ENCODE data around the gene SPATA25. TPM values are rescaled to one million over a fixed set of nuclear protein-coding genes. Genes with fewer than 3 reads are reported as not detected.

Gene SPATA25
- total RNA-seq (1 to 10 TPM; 1.6 to 7.6 TPM), polyA plus RNA-seq (under 1 TPM; 0.43 to 0.80 TPM)

DNA sequence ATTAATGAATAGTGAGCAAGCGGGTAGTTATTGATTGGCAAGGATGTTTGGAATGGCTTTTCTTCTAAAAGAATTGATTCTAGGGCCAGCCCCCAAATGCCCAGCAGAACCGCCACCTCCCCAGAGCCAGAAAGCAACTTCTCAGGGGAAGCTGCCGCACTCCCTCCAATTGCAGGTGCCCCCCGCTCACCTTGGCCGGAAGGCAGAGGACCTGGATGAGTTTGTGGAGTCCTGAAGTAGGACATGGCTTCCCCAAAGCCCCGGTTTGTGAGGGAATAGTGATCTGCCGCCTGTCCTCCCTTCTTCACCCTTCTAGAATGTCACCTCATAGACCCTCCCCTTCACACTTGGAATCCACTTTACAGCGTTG lies at the start of gene SPATA25:
Gene SPATA25, minus strand, starts transcription at position 277 of the 370 bp plus-strand sequence. Its CDS starts 32 bp downstream, at position 245.
- DNase-seq (ENCODE audit: low spot score) = no peak
- H3K27ac ChIP-seq (ENCODE audit: low read depth in 1 of 2, low read length in 2 of 2) = no peak within 1 kb of the TSS
- peaks cover 2 to 41% (median 32%) of the 10 kb centered on the region in 4 donors for H3K4me1 ChIP-seq (ENCODE audit: control insufficient read depth in 4 of 4, insufficient read depth in 4 of 4, low read length in 3 of 4)
- H3K9me3 ChIP-seq (ENCODE audit: control insufficient read depth in 4 of 4, low read length in 3 of 4) = no peaks in the 10 kb centered on the region
- peaks cover 2 to 23% (median 9%) of the 10 kb centered on the region in 4 donors for H3K36me3 ChIP-seq (ENCODE audit: control insufficient read depth in 4 of 4, insufficient read depth in 3 of 4, low read depth in 1 of 4, low read length in 3 of 4)
- H3K4me3 ChIP-seq (ENCODE audit: low read depth in 1 of 3, low read length in 3 of 3) = no peak within 1 kb of the TSS
- 93% methylated on average over 8 of the region's 8 CpGs for WGBS
- no peak within 1 kb of the TSS for H3K9ac ChIP-seq (ENCODE audit: low read depth in 1 of 2, low read length in 2 of 2)
- no peak for TF ChIP-seq FOXA2 (IDR thresholded peaks at IDR 0.05)
- no peak for TF ChIP-seq EGR1 (IDR thresholded peaks at IDR 0.05; ENCODE audit: low read depth in 2 of 2)
- no peak for TF ChIP-seq HNF4G (IDR thresholded peaks at IDR 0.05)
- TF ChIP-seq HNF4A (conservative IDR thresholded peaks at IDR 0.05) = no peak
- TF ChIP-seq REST (IDR thresholded peaks at IDR 0.05) = no peak
- TF ChIP-seq YY1 (IDR thresholded peaks at IDR 0.05) = no peak
- no peak for TF ChIP-seq GABPA (IDR thresholded peaks at IDR 0.05 in 1 of 2, conservative IDR thresholded peaks at IDR 0.05 in 1 of 2)
- TF ChIP-seq TAF1 (conservative IDR thresholded peaks at IDR 0.05) = no peak
- TF ChIP-seq SP1 (IDR thresholded peaks at IDR 0.05) = no peak
- TF ChIP-seq, protein P1, sequence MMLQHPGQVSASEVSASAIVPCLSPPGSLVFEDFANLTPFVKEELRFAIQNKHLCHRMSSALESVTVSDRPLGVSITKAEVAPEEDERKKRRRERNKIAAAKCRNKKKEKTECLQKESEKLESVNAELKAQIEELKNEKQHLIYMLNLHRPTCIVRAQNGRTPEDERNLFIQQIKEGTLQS (IDR thresholded peaks at IDR 0.05) = no peak
- no peak for TF ChIP-seq RAD21 (IDR thresholded peaks at IDR 0.05)
- no peak for TF ChIP-seq NR2F2 (IDR thresholded peaks at IDR 0.05)
- no peaks in the 10 kb centered on the region for H3K27me3 ChIP-seq (ENCODE audit: control insufficient read depth in 4 of 4, insufficient read depth in 4 of 4, low read length in 3 of 4)

DNA sequence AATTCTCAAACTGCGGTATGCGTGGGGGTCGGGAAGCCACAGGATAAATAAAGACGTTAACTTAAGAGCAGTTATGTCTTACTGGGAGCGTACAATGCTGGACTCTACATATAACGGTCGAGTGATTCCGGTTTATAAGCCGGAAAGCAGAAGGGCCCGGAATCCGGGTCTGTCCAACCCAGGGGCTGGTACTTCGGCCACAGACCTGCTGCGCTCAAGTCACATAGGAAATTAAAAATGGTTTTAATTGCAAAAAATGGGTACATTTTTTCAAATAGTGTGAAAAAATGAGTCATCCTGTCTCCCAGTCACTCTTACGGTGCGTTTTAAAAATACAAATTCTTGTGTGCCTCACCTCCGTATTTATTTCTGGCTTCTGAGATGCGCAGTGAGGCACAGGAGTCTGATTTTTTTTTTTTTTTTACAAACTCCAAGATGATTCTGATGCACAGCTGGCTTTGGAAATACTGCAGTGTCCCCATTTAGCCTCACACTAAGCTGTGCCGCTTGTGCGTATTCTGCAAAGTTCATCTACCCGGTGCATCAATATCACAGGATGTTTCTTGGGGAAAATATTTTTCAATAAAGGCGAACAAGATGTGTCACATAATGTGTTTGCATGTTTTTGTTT lies 48.1 kb upstream of the SPATA25 start:
- no peaks in the 10 kb centered on the region for H3K27me3 ChIP-seq (ENCODE audit: control insufficient read depth in 4 of 4, insufficient read depth in 4 of 4, low read length in 3 of 4)
- peaks cover 4 to 33% (median 31%) of the 10 kb centered on the region in 4 donors for H3K36me3 ChIP-seq (ENCODE audit: control insufficient read depth in 4 of 4, insufficient read depth in 3 of 4, low read depth in 1 of 4, low read length in 3 of 4)
- H3K9me3 ChIP-seq (ENCODE audit: control insufficient read depth in 4 of 4, low read length in 3 of 4) = no peaks in the 10 kb centered on the region
- H3K9ac ChIP-seq (ENCODE audit: low read depth in 1 of 2, low read length in 2 of 2) = peak overlapping the region; percentile 95 to 97
- WGBS = 3% methylated on average over 21 of the region's 21 CpGs
- peak overlapping the region; percentile 72 to 89 for H3K27ac ChIP-seq (ENCODE audit: low read depth in 1 of 2, low read length in 2 of 2)
- H3K4me3 ChIP-seq (ENCODE audit: low read depth in 1 of 3, low read length in 3 of 3) = peak overlapping the region; percentile 70 to 86 (median 80)
- no peak for DNase-seq (ENCODE audit: low spot score)
- TF ChIP-seq FOXA2 (IDR thresholded peaks at IDR 0.05) (no peak), TAF1 (conservative IDR thresholded peaks at IDR 0.05) (no peak), GABPA (IDR thresholded peaks at IDR 0.05 in 1 of 2, conservative IDR thresholded peaks at IDR 0.05 in 1 of 2) (peak in 1 of 2 donors; percentile 30), EGR1 (IDR thresholded peaks at IDR 0.05; ENCODE audit: low read depth in 2 of 2) (no peak), HNF4A (conservative IDR thresholded peaks at IDR 0.05) (no peak), NR2F2 (IDR thresholded peaks at IDR 0.05) (peak; percentile 5), FOXA1 (IDR thresholded peaks at IDR 0.05) (no peak), JUND (IDR thresholded peaks at IDR 0.05) (no peak), YY1 (IDR thresholded peaks at IDR 0.05) (no peak), RXRA (IDR thresholded peaks at IDR 0.05) (peak; percentile 11 to 38), ZBTB33 (IDR thresholded peaks at IDR 0.05) (no peak), RAD21 (IDR thresholded peaks at IDR 0.05) (peak in 1 of 2 donors; percentile 17), REST (IDR thresholded peaks at IDR 0.05) (peak; percentile 47), SP1 (IDR thresholded peaks at IDR 0.05) (no peak), HNF4G (IDR thresholded peaks at IDR 0.05) (no peak)
- TF ChIP-seq, protein P2, sequence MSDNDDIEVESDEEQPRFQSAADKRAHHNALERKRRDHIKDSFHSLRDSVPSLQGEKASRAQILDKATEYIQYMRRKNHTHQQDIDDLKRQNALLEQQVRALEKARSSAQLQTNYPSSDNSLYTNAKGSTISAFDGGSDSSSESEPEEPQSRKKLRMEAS (IDR thresholded peaks at IDR 0.05) = no peak
- TF ChIP-seq, protein P3, sequence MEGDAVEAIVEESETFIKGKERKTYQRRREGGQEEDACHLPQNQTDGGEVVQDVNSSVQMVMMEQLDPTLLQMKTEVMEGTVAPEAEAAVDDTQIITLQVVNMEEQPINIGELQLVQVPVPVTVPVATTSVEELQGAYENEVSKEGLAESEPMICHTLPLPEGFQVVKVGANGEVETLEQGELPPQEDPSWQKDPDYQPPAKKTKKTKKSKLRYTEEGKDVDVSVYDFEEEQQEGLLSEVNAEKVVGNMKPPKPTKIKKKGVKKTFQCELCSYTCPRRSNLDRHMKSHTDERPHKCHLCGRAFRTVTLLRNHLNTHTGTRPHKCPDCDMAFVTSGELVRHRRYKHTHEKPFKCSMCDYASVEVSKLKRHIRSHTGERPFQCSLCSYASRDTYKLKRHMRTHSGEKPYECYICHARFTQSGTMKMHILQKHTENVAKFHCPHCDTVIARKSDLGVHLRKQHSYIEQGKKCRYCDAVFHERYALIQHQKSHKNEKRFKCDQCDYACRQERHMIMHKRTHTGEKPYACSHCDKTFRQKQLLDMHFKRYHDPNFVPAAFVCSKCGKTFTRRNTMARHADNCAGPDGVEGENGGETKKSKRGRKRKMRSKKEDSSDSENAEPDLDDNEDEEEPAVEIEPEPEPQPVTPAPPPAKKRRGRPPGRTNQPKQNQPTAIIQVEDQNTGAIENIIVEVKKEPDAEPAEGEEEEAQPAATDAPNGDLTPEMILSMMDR (IDR thresholded peaks at IDR 0.05; ENCODE audit: low read depth, low read length, missing input control) = no peak
- TF ChIP-seq, protein P1 (IDR thresholded peaks at IDR 0.05) = no peak
- peaks cover 7 to 27% (median 18%) of the 10 kb centered on the region in 4 donors for H3K4me1 ChIP-seq (ENCODE audit: control insufficient read depth in 4 of 4, insufficient read depth in 4 of 4, low read length in 3 of 4)

Measured in liver (tissue), 9 donors.